ENCODE results near the gene PEAK3. TPM values are rescaled to one million over a fixed set of nuclear protein-coding genes. Genes with fewer than 3 reads are reported as not detected.

Gene PEAK3
- total and polyA plus RNA-seq, 2 donors (not counting 1 experiment from before 2014, with no cell fraction given): 0.18 to 0.71 TPM

- Histone ChIP-seq H3K4me2 (replicated peaks; ENCODE audit: low read depth, low read length, poor library complexity, severe bottlenecking) (peak overlapping the region; percentile 86), H3K4me3 (ENCODE audit: control extremely low read depth in 1 of 5, extremely low read depth in 1 of 5, insufficient read depth in 1 of 5, low read depth in 2 of 5, low read length in 4 of 5) (peak overlapping the region in 4 of 5 experiments; percentile 57 to 94 (median 77)), H4K20me1 (ENCODE audit: control insufficient read depth, insufficient read depth, low read length, poor library complexity, severe bottlenecking) (peaks cover 90% of the 10 kb centered on the region), H3K9me3 (ENCODE audit: control extremely low read depth in 1 of 3, control insufficient read depth in 2 of 3, insufficient read depth in 1 of 3, low read length in 2 of 3) (peaks cover 0 to 6% (median 0%) of the 10 kb centered on the region in 3 donors), H3K27ac (ENCODE audit: low read length in 2 of 2) (peak overlapping the region; percentile 97 to 99), H3K27me3 (replicated peaks in 1 of 4; ENCODE audit: control extremely low read depth in 1 of 4, control insufficient read depth in 3 of 4, insufficient read depth in 4 of 4, low read length in 3 of 4) (no peaks in the 10 kb centered on the region), H3K9ac (ENCODE audit: low read length) (peak overlapping the region; percentile 89), H3K4me1 (ENCODE audit: control insufficient read depth in 2 of 2, insufficient read depth in 2 of 2, low read length in 2 of 2) (peaks cover 46 to 71% of the 10 kb centered on the region in 2 donors), H2AFZ (ENCODE audit: insufficient read depth, low read depth, low read length, poor library complexity, severe bottlenecking) (peak overlapping the region; percentile 88), H3K79me2 (ENCODE audit: control insufficient read depth, insufficient read depth, low read length) (peaks cover 90% of the 10 kb centered on the region), H3K36me3 (replicated peaks in 1 of 2; ENCODE audit: control extremely low read depth in 1 of 2, control insufficient read depth in 1 of 2, extremely low read depth in 1 of 2, insufficient read depth in 2 of 2, low read length in 1 of 2) (peaks cover 0 to 37% of the 10 kb centered on the region in 2 experiments)
- Mint-ChIP-seq H3K4me1 (peaks cover 69% of the 10 kb centered on the region), H3K27me3 (no peaks in the 10 kb centered on the region), H3K9me3 (ENCODE audit: insufficient read depth) (no peaks in the 10 kb centered on the region), H3K4me3 (peak overlapping the region; percentile 93), H3K27ac (peak overlapping the region; percentile 98)
- DNase-seq (peak; percentile 33), ATAC-seq (ENCODE audit: low read depth) (no peak)
- intact Hi-C loops (cut with micrococcal nuclease): loop anchor here (2.0 kb wide), 5 partner anchors 16 to 238 kb away; partner anchors contain the start of gene LMNB2
- POLR2A ChIA-PET: interaction anchor here (0.7 to 1.0 kb wide), 3 partner anchors 14 to 82 kb away, joined by 3 to 8 read pairs (median 4); no protein-coding TSS in a partner anchor
- CTCF ChIA-PET: interaction anchor here (0.5 to 5.2 kb wide), 13 partner anchors 10 to 343 kb away, joined by 3 to 31 read pairs (median 6); no protein-coding TSS in a partner anchor
- WGBS (ENCODE audit: insufficient coverage): 47% methylated on average over 27 of the region's 43 CpGs
- TF ChIP-seq CTCF (IDR thresholded peaks at IDR 0.05) (no peak), EZH2 (IDR thresholded peaks at IDR 0.05; ENCODE audit: borderline replicate concordance, insufficient read depth, low read depth, low read length, poor library complexity, severe bottlenecking) (no peak)
Observed at GRCh38 chr19:2237051-2237868, 44.7 kb downstream of the PEAK3 start.

Measured in B cell (primary cell).